DND-41 (cell line): Measurements from ENCODE around the gene SUMF1.

Experiments used
- EZH2 ChIP-seq: IDR thresholded peaks from 3 replicates; pipeline ENCODE4 v1.6.1; 2012; ENCODE audit warnings: borderline replicate concordance, low read depth, mild to moderate bottlenecking, moderate library complexity, low read length, inconsistent platforms; ENCODE audit not compliant: severe bottlenecking
- TF ChIP-seq, protein P1 (sequence below): IDR thresholded peaks from 2 replicates; pipeline ENCODE4 v1.5.1; 2012; ENCODE audit warnings: borderline replicate concordance, low read length, moderate library complexity, mild to moderate bottlenecking; ENCODE audit not compliant: poor library complexity, severe bottlenecking; ENCODE audit errors: extremely low read depth

DNA sequence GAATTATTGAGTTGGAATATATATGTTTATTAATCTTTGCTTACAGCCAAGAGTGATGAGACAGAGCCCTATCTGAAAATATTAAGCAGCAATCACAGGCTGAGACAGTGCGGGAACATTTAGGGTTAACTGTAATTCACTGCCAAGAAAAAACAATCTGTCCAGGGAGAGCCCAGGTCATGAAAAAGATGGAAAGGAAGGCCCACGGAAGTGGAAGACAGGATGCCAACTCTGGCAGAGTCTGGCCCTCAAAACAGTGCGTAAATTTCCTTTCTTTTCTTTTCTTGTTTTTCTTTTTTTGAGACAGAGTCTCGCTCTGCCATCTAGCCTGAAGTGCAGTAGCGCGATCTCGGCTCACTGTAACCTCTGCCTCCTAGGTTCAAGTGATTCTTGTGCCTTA lies 67.6 kb downstream of the SUMF1 start:
- TF ChIP-seq, protein P1, sequence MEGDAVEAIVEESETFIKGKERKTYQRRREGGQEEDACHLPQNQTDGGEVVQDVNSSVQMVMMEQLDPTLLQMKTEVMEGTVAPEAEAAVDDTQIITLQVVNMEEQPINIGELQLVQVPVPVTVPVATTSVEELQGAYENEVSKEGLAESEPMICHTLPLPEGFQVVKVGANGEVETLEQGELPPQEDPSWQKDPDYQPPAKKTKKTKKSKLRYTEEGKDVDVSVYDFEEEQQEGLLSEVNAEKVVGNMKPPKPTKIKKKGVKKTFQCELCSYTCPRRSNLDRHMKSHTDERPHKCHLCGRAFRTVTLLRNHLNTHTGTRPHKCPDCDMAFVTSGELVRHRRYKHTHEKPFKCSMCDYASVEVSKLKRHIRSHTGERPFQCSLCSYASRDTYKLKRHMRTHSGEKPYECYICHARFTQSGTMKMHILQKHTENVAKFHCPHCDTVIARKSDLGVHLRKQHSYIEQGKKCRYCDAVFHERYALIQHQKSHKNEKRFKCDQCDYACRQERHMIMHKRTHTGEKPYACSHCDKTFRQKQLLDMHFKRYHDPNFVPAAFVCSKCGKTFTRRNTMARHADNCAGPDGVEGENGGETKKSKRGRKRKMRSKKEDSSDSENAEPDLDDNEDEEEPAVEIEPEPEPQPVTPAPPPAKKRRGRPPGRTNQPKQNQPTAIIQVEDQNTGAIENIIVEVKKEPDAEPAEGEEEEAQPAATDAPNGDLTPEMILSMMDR: no peak
- no peak for TF ChIP-seq EZH2
